Osteocyte (in vitro differentiated cells): Measurements from ENCODE around the gene ASCL3. TPM values are rescaled to one million over a fixed set of nuclear protein-coding genes. Genes with fewer than 3 reads are reported as not detected.
"Not testable (repeated sequence)": the region's sequence is repeated elsewhere in the genome, so short reads cannot be mapped to it uniquely, and the experiment has no call there.

Experiments used
- DNase-seq: peaks from one replicate; pipeline ENCODE4 v3.0.0; 2021; ENCODE audit warnings: mixed read lengths; ENCODE audit not compliant: unreplicated experiment; ENCODE audit errors: extremely low spot score
- H3K27ac Mint-ChIP-seq: one replicate; pipeline ENCODE4 v1.8.0; 2021; ENCODE audit warnings: mild to moderate bottlenecking, mixed read lengths; ENCODE audit not compliant: unreplicated experiment
- H3K27me3 Mint-ChIP-seq: one replicate; pipeline ENCODE4 v1.8.0; 2021; ENCODE audit warnings: mixed read lengths; ENCODE audit not compliant: unreplicated experiment
- H3K36me3 Mint-ChIP-seq: one replicate; pipeline ENCODE4 v1.8.0; 2021; ENCODE audit warnings: mixed read lengths; ENCODE audit not compliant: unreplicated experiment
- H3K4me1 Mint-ChIP-seq: one replicate; pipeline ENCODE4 v1.8.0; 2021; ENCODE audit warnings: mixed read lengths; ENCODE audit not compliant: unreplicated experiment
- H3K4me3 Mint-ChIP-seq: one replicate; pipeline ENCODE4 v1.8.0; 2021; ENCODE audit warnings: mild to moderate bottlenecking, moderate library complexity, mixed read lengths; ENCODE audit not compliant: unreplicated experiment
- H3K9me3 Mint-ChIP-seq: one replicate; pipeline ENCODE4 v1.8.0; 2021; ENCODE audit warnings: mixed read lengths; ENCODE audit not compliant: unreplicated experiment
- total RNA-seq: library from RNA; stranded (reverse); gene quantifications from 2 replicates; pipeline ENCODE4 v1.2.1, GENCODE V29; 2021
- TF ChIP-seq, protein P1 (sequence below): fragments of 200-600 bp; sonication (generic); IDR thresholded peaks from 2 replicates; pipeline ENCODE4 v1.5.0; 2021; ENCODE audit warnings: antibody characterized with exemption, mild to moderate bottlenecking, moderate library complexity

Gene ASCL3
- total RNA-seq, 1 donor from 2014 or later: not detected

DNA sequence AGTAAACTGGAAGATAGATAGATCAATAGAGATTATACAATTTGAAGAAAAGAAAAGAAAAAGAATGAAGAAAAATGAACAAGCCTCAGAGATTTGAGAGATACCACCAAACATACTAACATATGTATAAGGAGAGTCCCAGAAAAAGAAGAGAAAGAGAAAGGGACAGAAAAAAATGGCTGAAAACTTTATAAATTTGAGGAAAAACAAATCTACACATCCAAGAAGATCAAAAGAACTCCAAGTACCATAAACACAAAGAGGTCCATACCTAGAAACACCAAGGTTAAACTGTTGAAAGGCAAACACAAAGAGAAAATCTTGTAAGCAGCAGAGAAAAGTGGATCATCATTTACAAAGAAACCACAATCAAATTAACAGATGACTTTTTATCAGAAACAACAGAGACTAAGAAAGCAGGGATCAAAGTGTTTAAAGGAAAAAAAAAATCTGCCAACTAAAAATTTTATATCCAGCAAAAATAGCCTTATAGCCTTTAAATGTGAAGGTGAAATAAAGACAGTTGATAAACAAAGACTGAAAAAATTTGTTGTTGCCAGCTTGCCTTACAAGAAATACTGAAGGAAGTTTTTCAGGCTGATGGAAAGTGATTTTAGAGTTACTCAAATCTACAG lies 43.6 kb downstream of the ASCL3 start:
- Mint-ChIP-seq H3K36me3 (peaks cover 12% of the 10 kb centered on the region), H3K4me3 (no peak overlapping the region), H3K4me1 (peaks cover 5% of the 10 kb centered on the region), H3K9me3 (peaks cover 25% of the 10 kb centered on the region), H3K27ac (no peak overlapping the region), H3K27me3 (no peaks in the 10 kb centered on the region)
- no peak for DNase-seq
- TF ChIP-seq, protein P1, sequence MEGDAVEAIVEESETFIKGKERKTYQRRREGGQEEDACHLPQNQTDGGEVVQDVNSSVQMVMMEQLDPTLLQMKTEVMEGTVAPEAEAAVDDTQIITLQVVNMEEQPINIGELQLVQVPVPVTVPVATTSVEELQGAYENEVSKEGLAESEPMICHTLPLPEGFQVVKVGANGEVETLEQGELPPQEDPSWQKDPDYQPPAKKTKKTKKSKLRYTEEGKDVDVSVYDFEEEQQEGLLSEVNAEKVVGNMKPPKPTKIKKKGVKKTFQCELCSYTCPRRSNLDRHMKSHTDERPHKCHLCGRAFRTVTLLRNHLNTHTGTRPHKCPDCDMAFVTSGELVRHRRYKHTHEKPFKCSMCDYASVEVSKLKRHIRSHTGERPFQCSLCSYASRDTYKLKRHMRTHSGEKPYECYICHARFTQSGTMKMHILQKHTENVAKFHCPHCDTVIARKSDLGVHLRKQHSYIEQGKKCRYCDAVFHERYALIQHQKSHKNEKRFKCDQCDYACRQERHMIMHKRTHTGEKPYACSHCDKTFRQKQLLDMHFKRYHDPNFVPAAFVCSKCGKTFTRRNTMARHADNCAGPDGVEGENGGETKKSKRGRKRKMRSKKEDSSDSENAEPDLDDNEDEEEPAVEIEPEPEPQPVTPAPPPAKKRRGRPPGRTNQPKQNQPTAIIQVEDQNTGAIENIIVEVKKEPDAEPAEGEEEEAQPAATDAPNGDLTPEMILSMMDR: no peak

DNA sequence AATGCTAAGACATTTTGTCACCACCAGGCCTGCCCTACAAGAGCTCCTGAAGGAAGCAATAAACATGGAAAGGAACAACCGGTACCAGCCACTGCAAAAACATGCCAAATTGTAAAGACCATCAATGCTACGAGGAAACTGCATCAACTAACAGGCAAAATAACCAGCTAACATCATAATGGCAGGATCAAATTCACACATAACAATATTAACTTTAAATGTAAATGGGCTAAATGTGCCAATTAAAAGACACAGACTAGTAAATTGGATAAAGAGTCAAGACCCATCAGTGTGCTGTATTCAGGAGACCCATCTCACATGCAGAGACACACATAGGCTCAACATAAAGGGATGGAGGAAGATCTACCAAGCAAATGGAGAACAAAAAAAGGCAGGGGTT lies 51.6 kb downstream of the ASCL3 start:
- Mint-ChIP-seq H3K36me3 (peaks cover 13% of the 10 kb centered on the region), H3K9me3 (peaks cover 21% of the 10 kb centered on the region)
- H3K27me3 Mint-ChIP-seq, H3K4me1 Mint-ChIP-seq, H3K4me3 Mint-ChIP-seq, H3K27ac Mint-ChIP-seq, DNase-seq: not testable (repeated sequence)

Other genes starting within 250 kb of the ASCL3 start
- gene AKIP1, start 31.8 kb downstream of the ASCL3 start, total RNA-seq: 28.8 and 32.6 TPM in 2 replicates
- not detected in 2 replicates for gene C11orf16, start 10.1 kb downstream of the ASCL3 start, total RNA-seq
- gene TMEM9B, start 21.4 kb upstream of the ASCL3 start, total RNA-seq: 33.4 and 35.9 TPM in 2 replicates
- gene NRIP3, start 61.0 kb upstream of the ASCL3 start, total RNA-seq: 0.97 and 1.1 TPM in 2 replicates
- 1.9 and 3.3 TPM in 2 replicates for gene SCUBE2, start 148.6 kb upstream of the ASCL3 start, total RNA-seq